Small intestine (tissue), 7 donors: ENCODE measurements around the gene RGS6. TPM values are rescaled to one million over a fixed set of nuclear protein-coding genes. Genes with fewer than 3 reads are reported as not detected.

Source experiments
- DNase-seq, 2 donors: peaks; one replicate each; pipeline versions ENCODE4 v3.0.0 to v3.0.0-alpha.2; 2013
- FAIRE-seq: peaks from 2 replicates; lab custom pipeline; 2012; peaks lifted over from hg19 to GRCh38; lab: Jason Lieb, UNC
- H3K27ac ChIP-seq, 3 donors: one replicate each; pipeline ENCODE4 v1.5.1; 2013; ENCODE audit warnings: low read length in 2 of 3, mild to moderate bottlenecking in 2 of 3, control low read depth in 1 of 3, inconsistent platforms in 1 of 3, low read depth in 1 of 3, moderate library complexity in 1 of 3
- H3K27me3 ChIP-seq, 3 donors: one replicate each; pipeline ENCODE4 v1.6.1; 2013; ENCODE audit warnings: low read length in 3 of 3, inconsistent platforms in 1 of 3; ENCODE audit not compliant: control insufficient read depth in 3 of 3, insufficient read depth in 3 of 3
- H3K36me3 ChIP-seq, 3 donors: one replicate each; pipeline ENCODE4 v1.6.1; 2013; ENCODE audit warnings: low read length in 3 of 3, inconsistent platforms in 1 of 3, low read depth in 1 of 3, mild to moderate bottlenecking in 1 of 3, moderate library complexity in 1 of 3; ENCODE audit not compliant: control insufficient read depth in 3 of 3, insufficient read depth in 2 of 3
- H3K4me1 ChIP-seq, 3 donors: one replicate each; pipeline ENCODE4 v1.6.1; 2013; ENCODE audit warnings: low read length in 2 of 3, inconsistent platforms in 1 of 3, low read depth in 1 of 3, mild to moderate bottlenecking in 1 of 3, moderate library complexity in 1 of 3; ENCODE audit not compliant: control insufficient read depth in 3 of 3, insufficient read depth in 2 of 3
- H3K4me3 ChIP-seq, 3 donors: one replicate each; pipeline ENCODE4 v1.5.1; 2013; ENCODE audit warnings: low read length in 3 of 3, control low read depth in 1 of 3, inconsistent platforms in 1 of 3, low read depth in 1 of 3, mild to moderate bottlenecking in 1 of 3, moderate library complexity in 1 of 3
- H3K9me3 ChIP-seq, 2 donors: one replicate each; pipeline ENCODE4 v1.6.1; 2013; ENCODE audit warnings: low read depth in 1 of 2, low read length in 1 of 2; ENCODE audit not compliant: control insufficient read depth in 2 of 2, insufficient read depth in 1 of 2
- WGBS, 3 donors: extraction: QIAGEN DNeasy Blood & Tissue Kit; methylation state at CpG; one replicate each; pipeline ENCODE4 v1.1.7; 2013; 5-methylcytosine and 5-hydroxymethylcytosine counted together
- polyA plus RNA-seq, 4 donors: library from polyadenylated mRNA; stranded (reverse) in 3 of 4; unstranded in 1 of 4; fragments of 200-250 nt in 3 of 4; fragments of 120-200 nt in 1 of 4; gene quantifications; one replicate each; pipeline versions ENCODE4 v1.2.1 to v1.2.3, GENCODE V29; 2013
- donor health status: healthy with polysubstance abuse.
- donor health status: control.
- donor health status: control.
- donor health status: Bipolar disorder and iron deficiency.
- donor health status: healthy.

The RGS6 gene
- polyA plus RNA-seq, 4 donors, result 0.54 to 2.1 (median 0.58) TPM; not detected in 1

DNA sequence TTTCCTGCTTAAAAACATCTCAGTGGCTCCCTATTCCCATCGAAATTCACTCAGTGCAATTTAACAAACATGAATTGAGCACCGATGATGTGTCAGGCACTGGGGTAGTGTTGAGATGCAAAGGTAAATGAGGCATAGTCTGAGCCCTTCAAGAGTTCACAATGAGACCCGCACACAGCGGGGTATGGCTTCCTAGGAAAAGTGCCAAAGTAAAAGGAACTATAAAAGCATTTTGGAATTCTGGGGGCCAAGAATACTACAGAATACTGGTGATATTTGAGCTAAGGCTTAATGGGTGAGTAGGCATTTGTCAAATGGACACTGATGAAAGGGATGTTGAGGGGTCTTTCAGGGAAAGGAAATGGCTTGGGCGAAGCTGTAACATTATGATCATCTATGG is 646.3 kb downstream of the RGS6 start:
- FAIRE-seq (no peak), DNase-seq (no peak)
- H3K9me3 ChIP-seq, result no peaks in the 10 kb centered on the region
- no peaks in the 10 kb centered on the region for H3K27me3 ChIP-seq
- no peak overlapping the region for H3K27ac ChIP-seq
- H3K36me3 ChIP-seq, result no peaks in the 10 kb centered on the region
- no peaks in the 10 kb centered on the region for H3K4me1 ChIP-seq
- no peak overlapping the region for H3K4me3 ChIP-seq
- WGBS, 3 donors, result 87 to 91% (median 90%) methylated on average over 5 of the region's 5 CpGs

GRCh38 chr14:72582582-72582981 is 650.4 kb downstream of the RGS6 start:
- WGBS, 3 donors, result 58 to 87% (median 64%) methylated on average over 1 of the region's 1 CpG

GRCh38 chr14:72583316-72584272 is 651.4 kb downstream of the RGS6 start:
- DNase-seq (no peak), FAIRE-seq (no peak)
- no peak overlapping the region for H3K4me3 ChIP-seq
- H3K27ac ChIP-seq, result no peak overlapping the region
- no peaks in the 10 kb centered on the region for H3K9me3 ChIP-seq
- H3K27me3 ChIP-seq, result no peaks in the 10 kb centered on the region
- H3K36me3 ChIP-seq, result no peaks in the 10 kb centered on the region
- no peaks in the 10 kb centered on the region for H3K4me1 ChIP-seq
- WGBS, 3 donors, result 79 to 88% (median 82%) methylated on average over 5 of the region's 5 CpGs

More at GRCh38 chr14:72582582-72582981, 650.4 kb downstream of the RGS6 start:
- Histone ChIP-seq H3K4me3 (no peak overlapping the region), H3K27ac (no peak overlapping the region), H3K36me3 (no peaks in the 10 kb centered on the region), H3K4me1 (no peaks in the 10 kb centered on the region), H3K27me3 (no peaks in the 10 kb centered on the region), H3K9me3 (no peaks in the 10 kb centered on the region)
- DNase-seq (no peak), FAIRE-seq (no peak)

DNA sequence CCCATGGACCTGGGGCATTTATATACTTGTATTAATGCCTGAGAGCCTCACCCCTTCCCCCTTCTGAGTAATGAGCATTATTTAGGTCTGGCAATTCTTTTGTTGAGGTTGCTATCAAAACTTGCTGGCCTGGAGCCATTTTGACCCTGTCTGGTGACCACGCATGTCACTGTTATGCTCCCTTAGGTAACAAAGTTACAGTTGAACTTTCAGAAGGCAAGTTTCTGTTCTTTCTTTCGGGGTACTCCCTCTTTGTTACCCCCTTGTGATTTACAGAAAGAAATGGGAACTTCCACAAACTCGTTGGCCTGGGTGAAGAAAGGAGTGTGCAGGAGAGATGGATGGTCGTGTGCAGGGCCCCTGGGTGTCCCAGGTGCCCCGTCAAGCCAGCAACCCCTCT is 656.3 kb downstream of the RGS6 start:
- Histone ChIP-seq H3K4me1 (no peaks in the 10 kb centered on the region), H3K27ac (no peak overlapping the region), H3K9me3 (no peaks in the 10 kb centered on the region), H3K36me3 (no peaks in the 10 kb centered on the region), H3K27me3 (no peaks in the 10 kb centered on the region), H3K4me3 (no peak overlapping the region)
- FAIRE-seq (no peak), DNase-seq (no peak)
- 59 to 82% (median 71%) methylated on average over 5 of the region's 5 CpGs for WGBS, 3 donors

DNA sequence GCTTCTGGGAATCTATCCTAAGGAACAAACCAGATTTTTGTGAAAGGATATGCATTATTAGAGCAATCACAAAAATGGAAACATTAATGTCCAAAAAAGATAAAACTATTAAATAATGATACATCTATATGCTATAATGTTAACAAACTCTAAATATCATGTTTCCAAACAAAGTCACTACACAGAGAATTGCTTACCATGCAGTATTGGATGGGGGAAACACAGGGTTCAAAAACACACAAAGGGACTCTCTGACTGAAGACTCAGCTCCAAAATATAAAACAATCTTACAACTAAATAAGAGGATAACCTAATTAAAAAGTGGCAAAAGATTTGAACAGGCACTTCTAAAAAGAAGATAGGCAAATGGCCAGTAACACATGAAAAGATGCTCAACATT is 657.4 kb downstream of the RGS6 start:
- Histone ChIP-seq H3K4me3 (no peak overlapping the region), H3K36me3 (no peaks in the 10 kb centered on the region), H3K9me3 (no peaks in the 10 kb centered on the region), H3K4me1 (no peaks in the 10 kb centered on the region), H3K27me3 (no peaks in the 10 kb centered on the region), H3K27ac (no peak overlapping the region)
- no peak for FAIRE-seq
- DNase-seq, result no peak

DNA sequence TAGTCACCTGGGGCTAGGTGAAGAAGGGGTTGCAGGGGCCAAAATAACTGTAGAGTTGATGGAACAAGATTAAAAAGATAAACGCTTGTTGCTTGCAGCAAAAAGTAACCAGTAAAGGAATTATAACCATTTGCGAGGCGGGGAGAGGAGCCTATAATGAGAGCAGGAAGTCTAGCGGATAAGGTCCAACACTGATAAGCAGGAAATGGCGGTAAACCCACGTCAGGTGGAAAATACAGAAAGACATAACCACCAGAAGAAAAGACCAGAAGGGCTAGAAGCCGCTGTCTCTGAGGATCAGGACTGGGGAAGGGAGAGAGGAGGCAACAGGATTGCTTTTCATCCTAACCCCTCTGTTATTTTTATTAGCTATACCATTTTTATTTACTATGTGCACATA is 658.3 kb downstream of the RGS6 start:
- DNase-seq (peak in 1 of 2 donors; percentile 34), FAIRE-seq (no peak)
- Histone ChIP-seq H3K27me3 (no peaks in the 10 kb centered on the region), H3K27ac (no peak overlapping the region), H3K4me3 (no peak overlapping the region), H3K36me3 (no peaks in the 10 kb centered on the region), H3K9me3 (no peaks in the 10 kb centered on the region), H3K4me1 (no peaks in the 10 kb centered on the region)
- 35 to 55% (median 42%) methylated on average over 7 of the region's 7 CpGs for WGBS, 3 donors

DNA sequence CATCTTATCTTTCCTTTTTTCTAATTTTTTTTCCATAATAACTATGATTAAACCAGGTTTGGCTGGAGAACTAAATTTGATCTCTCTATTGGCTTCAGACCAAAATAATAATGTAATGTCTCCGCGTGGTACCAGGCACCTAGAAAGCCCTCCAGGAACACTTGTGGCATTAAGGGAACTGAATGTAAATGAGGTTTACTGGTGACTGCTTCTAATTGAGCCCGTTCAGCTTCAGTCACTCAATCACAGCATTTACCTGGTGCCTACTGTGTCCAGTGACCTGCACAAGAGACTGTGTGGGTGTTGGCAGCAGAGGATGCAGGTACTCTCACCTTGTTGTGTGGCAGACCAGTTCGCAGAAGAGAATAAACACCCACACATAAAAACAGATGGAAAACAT is 659.2 kb downstream of the RGS6 start:
- DNase-seq (no peak), FAIRE-seq (no peak)
- H3K4me1 ChIP-seq, result no peaks in the 10 kb centered on the region
- no peak overlapping the region for H3K4me3 ChIP-seq
- no peaks in the 10 kb centered on the region for H3K9me3 ChIP-seq
- WGBS, 3 donors, result 84 to 89% (median 87%) methylated on average over 4 of the region's 4 CpGs
- no peaks in the 10 kb centered on the region for H3K27me3 ChIP-seq
- H3K27ac ChIP-seq, result no peak overlapping the region
- H3K36me3 ChIP-seq, result no peaks in the 10 kb centered on the region

DNA sequence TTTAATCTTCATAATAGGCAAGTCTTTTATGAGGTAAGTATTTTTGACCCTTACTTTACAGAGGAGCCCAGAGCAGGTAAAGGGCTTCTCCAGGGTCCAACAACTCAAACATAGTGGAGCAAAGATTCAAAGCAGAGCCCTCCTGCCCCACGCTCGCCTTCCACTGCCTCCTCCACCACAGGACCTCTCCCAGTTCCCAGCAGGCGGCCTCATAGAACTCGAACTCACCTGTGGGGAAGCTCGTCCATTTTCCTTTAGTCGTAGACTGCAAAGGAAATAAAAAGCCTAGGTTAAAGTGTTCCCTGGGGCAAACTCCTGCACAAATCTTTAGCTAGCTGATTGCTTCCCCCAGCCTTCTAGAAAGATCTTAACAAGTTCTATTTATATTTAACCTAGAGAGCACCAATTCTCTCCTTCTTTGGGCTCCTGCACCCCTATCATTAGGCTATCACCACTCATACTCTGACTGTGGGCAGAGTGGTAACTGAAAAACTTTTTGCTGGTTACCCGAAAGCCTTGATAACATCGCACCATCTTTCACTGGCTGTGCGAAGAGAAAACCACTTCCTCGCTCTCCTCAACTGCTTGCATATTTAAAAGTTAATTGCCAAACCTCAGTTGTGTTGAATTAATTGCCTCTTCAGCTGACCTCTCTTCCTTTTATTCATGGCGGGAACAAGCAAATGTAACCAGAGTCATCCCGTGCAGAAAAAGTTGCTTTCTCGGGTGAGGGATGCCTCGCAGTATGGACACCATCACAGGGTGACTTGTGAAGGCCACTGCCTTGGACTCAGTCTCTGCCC is 662.1 kb downstream of the RGS6 start:
- FAIRE-seq, result no peak
- Histone ChIP-seq H3K4me3 (no peak overlapping the region), H3K27me3 (peaks cover 0 to 3% (median 0%) of the 10 kb centered on the region in 3 donors), H3K9me3 (no peaks in the 10 kb centered on the region), H3K4me1 (no peaks in the 10 kb centered on the region), H3K36me3 (no peaks in the 10 kb centered on the region), H3K27ac (no peak overlapping the region)
- 67 to 81% (median 74%) methylated on average over 14 of the region's 14 CpGs for WGBS, 3 donors
- peak in 1 of 2 donors; percentile 56 for DNase-seq
